ENCODE data around the gene SNX20.

The SNX20 gene

GRCh38 chr16:50640919-50641817 lies 39.9 kb downstream of the SNX20 start:
- no peak for TF ChIP-seq CTCF (IDR thresholded peaks at IDR 0.05)

GRCh38 chr16:50640391-50640790 lies 40.7 kb downstream of the SNX20 start:
- no peak for TF ChIP-seq CTCF (IDR thresholded peaks at IDR 0.05)

GRCh38 chr16:50638816-50639670 lies 42.1 kb downstream of the SNX20 start:
- TF ChIP-seq CTCF (IDR thresholded peaks at IDR 0.05), result no peak

- no peak for TF ChIP-seq CTCF (IDR thresholded peaks at IDR 0.05)
Measured at GRCh38 chr16:50637716-50638602, 43.2 kb downstream of the SNX20 start.

GRCh38 chr16:50636753-50637374 lies 44.2 kb downstream of the SNX20 start:
- no peak for TF ChIP-seq CTCF (IDR thresholded peaks at IDR 0.05)

- TF ChIP-seq CTCF (IDR thresholded peaks at IDR 0.05), result no peak
Measured at GRCh38 chr16:50635505-50636392, 45.4 kb downstream of the SNX20 start.

Measured in LNCAP (cell line).